Ectodermal cell (in vitro differentiated cells): ENCODE measurements around the gene INPP5E.
"Not testable (repeated sequence)": the region's sequence is repeated elsewhere in the genome, so short reads cannot be mapped to it uniquely, and the experiment has no call there.

Source experiments
- H3K27ac ChIP-seq: 2 replicates; pipeline ENCODE4 v1.7.0; 2013; ENCODE audit warnings: mild to moderate bottlenecking, low read depth, low read length; ENCODE audit not compliant: insufficient read depth, poor library complexity, severe bottlenecking
- H3K27me3 ChIP-seq: 2 replicates; pipeline ENCODE4 v1.7.0; 2013; ENCODE audit warnings: mild to moderate bottlenecking, low read length; ENCODE audit not compliant: insufficient read depth, control insufficient read depth, poor library complexity, severe bottlenecking
- H3K36me3 ChIP-seq: one replicate; pipeline ENCODE4 v1.7.0; 2013; ENCODE audit warnings: low read length; ENCODE audit not compliant: control insufficient read depth, insufficient read depth
- H3K4me1 ChIP-seq: one replicate; pipeline ENCODE4 v1.7.0; 2013; ENCODE audit warnings: low read length; ENCODE audit not compliant: control insufficient read depth, insufficient read depth
- H3K4me3 ChIP-seq: 2 replicates; pipeline ENCODE4 v1.7.0; 2013; ENCODE audit warnings: low read depth, low read length, control low read depth; ENCODE audit not compliant: insufficient read depth
- H3K9me3 ChIP-seq: 2 replicates; pipeline ENCODE4 v1.7.0; 2013; ENCODE audit warnings: mild to moderate bottlenecking, low read length, moderate library complexity; ENCODE audit not compliant: control insufficient read depth
- WGBS, 2 experiments: methylation state at CpG; one replicate each; pipeline ENCODE4 v1.1.7; 2013; ENCODE audit warnings: missing lambda C conversion rate in 2 of 2; 5-methylcytosine and 5-hydroxymethylcytosine counted together

INPP5E gene

GRCh38 chr9:136405904-136406303 is 33.7 kb downstream of the INPP5E start:
- H3K4me1 ChIP-seq, H3K4me3 ChIP-seq, H3K9me3 ChIP-seq, H3K27ac ChIP-seq, H3K27me3 ChIP-seq: not testable (repeated sequence)
- H3K36me3 ChIP-seq: peaks cover 23% of the 10 kb centered on the region
- 90 to 94% methylated on average over 10 of the region's 10 CpGs for WGBS, 2 experiments

GRCh38 chr9:136405481-136405880 is 34.2 kb downstream of the INPP5E start:
- no peak overlapping the region for H3K27ac ChIP-seq
- H3K4me1 ChIP-seq: peaks cover 5% of the 10 kb centered on the region
- WGBS, 2 experiments: 93 to 95% methylated on average over 6 to 7 of the region's 7 CpGs
- no peaks in the 10 kb centered on the region for H3K9me3 ChIP-seq
- H3K36me3 ChIP-seq: peaks cover 23% of the 10 kb centered on the region
- H3K4me3 ChIP-seq: no peak overlapping the region
- H3K27me3 ChIP-seq: no peaks in the 10 kb centered on the region

- no peak overlapping the region for H3K4me3 ChIP-seq
- no peak overlapping the region for H3K27ac ChIP-seq
- peaks cover 23% of the 10 kb centered on the region for H3K36me3 ChIP-seq
- WGBS, 2 experiments: 94 to 95% methylated on average over 14 of the region's 14 CpGs
- peaks cover 5% of the 10 kb centered on the region for H3K4me1 ChIP-seq
- no peaks in the 10 kb centered on the region for H3K27me3 ChIP-seq
- no peaks in the 10 kb centered on the region for H3K9me3 ChIP-seq
These were observed 34.9 kb downstream of the INPP5E start for GRCh38 chr9:136404801-136405136.

- no peak overlapping the region for H3K27ac ChIP-seq
- H3K9me3 ChIP-seq: no peaks in the 10 kb centered on the region
- H3K36me3 ChIP-seq: peaks cover 23% of the 10 kb centered on the region
- 95 to 96% methylated on average over 32 of the region's 32 CpGs for WGBS, 2 experiments
- H3K4me3 ChIP-seq: no peak overlapping the region
- no peaks in the 10 kb centered on the region for H3K27me3 ChIP-seq
- H3K4me1 ChIP-seq: no peaks in the 10 kb centered on the region
These were observed 35.5 kb downstream of the INPP5E start for GRCh38 chr9:136403915-136404800.

GRCh38 chr9:136403538-136403914 is 36.1 kb downstream of the INPP5E start:
- Histone ChIP-seq H3K4me1 (no peaks in the 10 kb centered on the region), H3K36me3 (peaks cover 23% of the 10 kb centered on the region), H3K4me3 (no peak overlapping the region), H3K27me3 (no peaks in the 10 kb centered on the region), H3K9me3 (no peaks in the 10 kb centered on the region), H3K27ac (no peak overlapping the region)
- WGBS, 2 experiments: 93 to 97% methylated on average over 5 of the region's 5 CpGs

GRCh38 chr9:136402067-136402466 is 37.6 kb downstream of the INPP5E start:
- no peaks in the 10 kb centered on the region for H3K4me1 ChIP-seq
- H3K4me3 ChIP-seq: no peak overlapping the region
- 93 to 94% methylated on average over 13 of the region's 13 CpGs for WGBS, 2 experiments
- H3K36me3 ChIP-seq: peaks cover 21% of the 10 kb centered on the region
- no peaks in the 10 kb centered on the region for H3K9me3 ChIP-seq
- H3K27me3 ChIP-seq: no peaks in the 10 kb centered on the region
- peak overlapping the region; percentile 8 for H3K27ac ChIP-seq

- Histone ChIP-seq H3K36me3 (peaks cover 17% of the 10 kb centered on the region), H3K9me3 (no peaks in the 10 kb centered on the region), H3K4me3 (no peak overlapping the region), H3K4me1 (no peaks in the 10 kb centered on the region), H3K27ac (no peak overlapping the region), H3K27me3 (no peaks in the 10 kb centered on the region)
- 93 to 96% methylated on average over 18 of the region's 18 CpGs for WGBS, 2 experiments
These were observed 38.3 kb downstream of the INPP5E start for GRCh38 chr9:136401173-136401922.

- no peaks in the 10 kb centered on the region for H3K9me3 ChIP-seq
- peaks cover 29% of the 10 kb centered on the region for H3K36me3 ChIP-seq
- peak within 1 kb of the TSS; percentile 84 for H3K4me3 ChIP-seq
- no peaks in the 10 kb centered on the region for H3K4me1 ChIP-seq
- no peaks in the 10 kb centered on the region for H3K27me3 ChIP-seq
- 16 to 17% methylated on average over 71 of the region's 71 CpGs for WGBS, 2 experiments
- no peak within 1 kb of the TSS for H3K27ac ChIP-seq
These were observed 39.4 kb downstream of the INPP5E start, which contains the start of gene SNAPC4 for GRCh38 chr9:136400038-136400834. SNAPC4 (minus strand) TSS chr9:136400170; CDS start chr9:136398428, 1,742 bp downstream.

GRCh38 chr9:136399176-136400037 is 40.2 kb downstream of the INPP5E start:
- Histone ChIP-seq H3K36me3 (peaks cover 31% of the 10 kb centered on the region), H3K9me3 (no peaks in the 10 kb centered on the region), H3K27ac (no peak overlapping the region), H3K4me3 (peak overlapping the region; percentile 84), H3K4me1 (no peaks in the 10 kb centered on the region), H3K27me3 (no peaks in the 10 kb centered on the region)
- WGBS, 2 experiments: 3 to 6% methylated on average over 67 of the region's 67 CpGs
